OCI-LY1 (cell line): ENCODE data around the gene ALDH1A2.

Source experiments
- CTCF ChIP-seq: fragments of 200-600 bp; sonication (generic), shearing (Covaris generic); IDR thresholded peaks from 2 replicates; pipeline ENCODE4 v1.5.1; 2017; ENCODE audit warnings: mild to moderate bottlenecking, antibody characterized with exemption, low read length, moderate library complexity, mixed read lengths
- EZH2 ChIP-seq: fragments of 200-600 bp; sonication (generic), shearing (Covaris generic); IDR thresholded peaks from 2 replicates; pipeline ENCODE4 v1.8.0; 2017; ENCODE audit warnings: borderline replicate concordance, mixed run types, mild to moderate bottlenecking, antibody characterized with exemption, low read length, moderate library complexity, mixed read lengths

DNA sequence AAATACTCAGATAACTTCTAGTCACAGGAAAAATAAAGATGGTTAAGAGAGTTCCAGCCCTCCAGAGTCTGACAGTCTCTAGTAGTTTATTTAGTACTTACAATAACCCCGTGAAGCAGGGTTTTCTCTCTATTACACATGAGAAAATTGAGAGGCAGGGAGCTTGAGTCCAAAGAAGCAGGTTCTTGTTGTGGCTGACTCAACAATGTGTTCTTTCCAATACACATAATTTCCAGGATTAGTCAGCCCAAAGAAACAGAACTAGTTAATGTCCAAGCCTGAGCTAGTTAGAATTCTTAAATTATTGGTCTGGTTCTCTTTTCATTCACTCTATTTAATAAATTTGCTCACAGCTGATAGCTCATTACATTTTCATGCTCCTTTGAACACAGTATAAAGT is 49.9 kb downstream of the ALDH1A2 start:
- TF ChIP-seq CTCF (no peak), EZH2 (no peak)
